HEK293 (cell line): ENCODE data around the gene THRA.

Experiments
- EGR2 ChIP-seq: fragments of 450-650 bp; formaldehyde crosslinking; IDR thresholded peaks from 2 replicates; pipeline ENCODE4 v1.5.1; 2016; ENCODE audit warnings: low read depth, missing biosample characterization, missing genetic modification characterization
- GFI1B ChIP-seq: fragments of 450-650 bp; formaldehyde crosslinking; IDR thresholded peaks from 2 replicates; pipeline ENCODE4 v1.5.1; 2016; ENCODE audit warnings: missing biosample characterization, missing genetic modification characterization
- HOXA7 ChIP-seq: sonication (generic); formaldehyde crosslinking; IDR thresholded peaks from 2 replicates; pipeline ENCODE4 v1.8.1; 2022; ENCODE audit warnings: missing genetic modification reagents, borderline replicate concordance
- KLF17 ChIP-seq: fragments of 450-650 bp; formaldehyde crosslinking; IDR thresholded peaks from 2 replicates; pipeline ENCODE4 v1.5.1; 2016; ENCODE audit warnings: missing biosample characterization, missing genetic modification characterization
- KLF9 ChIP-seq: fragments of 450-650 bp; formaldehyde crosslinking; IDR thresholded peaks from 2 replicates; pipeline ENCODE4 v1.5.1; 2016; ENCODE audit warnings: missing biosample characterization, missing genetic modification characterization, low read depth
- PBX3 ChIP-seq: sonication (generic); formaldehyde crosslinking; IDR thresholded peaks from 2 replicates; pipeline ENCODE4 v1.8.1; 2022; ENCODE audit warnings: mild to moderate bottlenecking, moderate library complexity, missing genetic modification reagents
- REPIN1 ChIP-seq: fragments of 450-650 bp; formaldehyde crosslinking; IDR thresholded peaks from 2 replicates; pipeline ENCODE4 v1.5.1; 2017; ENCODE audit warnings: missing biosample characterization, missing genetic modification characterization, low read depth
- REST ChIP-seq: fragments of 450-650 bp; formaldehyde crosslinking; IDR thresholded peaks from 2 replicates; pipeline ENCODE4 v1.5.1; 2016; ENCODE audit warnings: missing biosample characterization, missing genetic modification characterization
- SCRT2 ChIP-seq: fragments of 450-650 bp; formaldehyde crosslinking; IDR thresholded peaks from 2 replicates; pipeline ENCODE4 v1.5.1; 2016; ENCODE audit warnings: missing biosample characterization, missing genetic modification characterization
- SP2 ChIP-seq: fragments of 450-650 bp; formaldehyde crosslinking; IDR thresholded peaks from 2 replicates; pipeline ENCODE4 v1.5.1; 2016; ENCODE audit warnings: missing biosample characterization, missing genetic modification characterization
- ZFHX2 ChIP-seq: fragments of 450-650 bp; formaldehyde crosslinking; conservative IDR thresholded peaks from 2 replicates; pipeline ENCODE4 v1.5.1; 2016; ENCODE audit warnings: missing biosample characterization, missing genetic modification characterization
- ZFP3 ChIP-seq: fragments of 450-650 bp; formaldehyde crosslinking; IDR thresholded peaks from 2 replicates; pipeline ENCODE4 v1.5.1; 2016; ENCODE audit warnings: low read depth, missing biosample characterization, missing genetic modification characterization
- ZFP41 ChIP-seq: fragments of 450-650 bp; formaldehyde crosslinking; IDR thresholded peaks from 2 replicates; pipeline ENCODE4 v1.5.1; 2016; ENCODE audit warnings: missing biosample characterization, missing genetic modification characterization, borderline replicate concordance
- ZIC2 ChIP-seq: fragments of 450-650 bp; formaldehyde crosslinking; IDR thresholded peaks from 2 replicates; pipeline ENCODE4 v1.5.1; 2016; ENCODE audit warnings: missing biosample characterization, missing genetic modification characterization
- ZNF138 ChIP-seq: fragments of 450-650 bp; formaldehyde crosslinking; IDR thresholded peaks from 2 replicates; pipeline ENCODE4 v1.5.1; 2016; ENCODE audit warnings: missing biosample characterization, missing genetic modification characterization, borderline replicate concordance
- ZNF280D ChIP-seq: fragments of 450-650 bp; formaldehyde crosslinking; IDR thresholded peaks from 2 replicates; pipeline ENCODE4 v1.5.1; 2016; ENCODE audit warnings: missing biosample characterization, missing genetic modification characterization
- ZNF404 ChIP-seq: fragments of 450-650 bp; formaldehyde crosslinking; IDR thresholded peaks from 2 replicates; pipeline ENCODE4 v1.5.1; 2017; ENCODE audit warnings: missing biosample characterization, missing genetic modification characterization
- ZNF423 ChIP-seq: fragments of 450-650 bp; formaldehyde crosslinking; IDR thresholded peaks from 2 replicates; pipeline ENCODE4 v1.5.1; 2016; ENCODE audit warnings: missing biosample characterization, missing genetic modification characterization
- ZNF510 ChIP-seq: fragments of 450-650 bp; formaldehyde crosslinking; IDR thresholded peaks from 2 replicates; pipeline ENCODE4 v1.5.1; 2018; ENCODE audit warnings: mild to moderate bottlenecking, missing genetic modification characterization, missing biosample characterization; ENCODE audit not compliant: insufficient replicate concordance
- ZNF529 ChIP-seq: fragments of 450-650 bp; formaldehyde crosslinking; IDR thresholded peaks from 2 replicates; pipeline ENCODE4 v1.5.1; 2017; ENCODE audit warnings: missing genetic modification characterization, missing biosample characterization; ENCODE audit not compliant: insufficient replicate concordance
- ZNF596 ChIP-seq: fragments of 450-650 bp; IDR thresholded peaks from 2 replicates; pipeline ENCODE4 v1.5.0; 2018; ENCODE audit warnings: missing biosample characterization, mild to moderate bottlenecking, missing genetic modification characterization, moderate library complexity
- ZNF664 ChIP-seq: fragments of 450-650 bp; formaldehyde crosslinking; IDR thresholded peaks from 2 replicates; pipeline ENCODE4 v1.5.1; 2016; ENCODE audit warnings: missing biosample characterization, missing genetic modification characterization
- ZNF677 ChIP-seq: fragments of 450-650 bp; IDR thresholded peaks from 2 replicates; pipeline ENCODE4 v1.5.0; 2018; ENCODE audit warnings: missing biosample characterization, mild to moderate bottlenecking, missing genetic modification characterization, moderate library complexity
- ZNF701 ChIP-seq: fragments of 450-650 bp; formaldehyde crosslinking; IDR thresholded peaks from 2 replicates; pipeline ENCODE4 v1.5.1; 2016; ENCODE audit warnings: missing biosample characterization, missing genetic modification characterization
- ZNF768 ChIP-seq: fragments of 450-650 bp; formaldehyde crosslinking; IDR thresholded peaks from 2 replicates; pipeline ENCODE4 v1.5.1; 2018; ENCODE audit warnings: missing biosample characterization, mild to moderate bottlenecking, missing genetic modification characterization
- ZNF785 ChIP-seq: fragments of 450-650 bp; formaldehyde crosslinking; IDR thresholded peaks from 2 replicates; pipeline ENCODE4 v1.5.1; 2016; ENCODE audit warnings: missing biosample characterization, missing genetic modification characterization
- ZSCAN30 ChIP-seq: fragments of 450-650 bp; IDR thresholded peaks from 2 replicates; pipeline ENCODE4 v1.5.1; 2018; ENCODE audit warnings: missing biosample characterization, mild to moderate bottlenecking, missing genetic modification characterization, moderate library complexity
- TF ChIP-seq, protein P1 (sequence below): fragments of 450-650 bp; formaldehyde crosslinking; IDR thresholded peaks from 2 replicates; pipeline ENCODE4 v1.5.1; 2016; ENCODE audit warnings: missing biosample characterization, missing genetic modification characterization

The THRA gene

DNA sequence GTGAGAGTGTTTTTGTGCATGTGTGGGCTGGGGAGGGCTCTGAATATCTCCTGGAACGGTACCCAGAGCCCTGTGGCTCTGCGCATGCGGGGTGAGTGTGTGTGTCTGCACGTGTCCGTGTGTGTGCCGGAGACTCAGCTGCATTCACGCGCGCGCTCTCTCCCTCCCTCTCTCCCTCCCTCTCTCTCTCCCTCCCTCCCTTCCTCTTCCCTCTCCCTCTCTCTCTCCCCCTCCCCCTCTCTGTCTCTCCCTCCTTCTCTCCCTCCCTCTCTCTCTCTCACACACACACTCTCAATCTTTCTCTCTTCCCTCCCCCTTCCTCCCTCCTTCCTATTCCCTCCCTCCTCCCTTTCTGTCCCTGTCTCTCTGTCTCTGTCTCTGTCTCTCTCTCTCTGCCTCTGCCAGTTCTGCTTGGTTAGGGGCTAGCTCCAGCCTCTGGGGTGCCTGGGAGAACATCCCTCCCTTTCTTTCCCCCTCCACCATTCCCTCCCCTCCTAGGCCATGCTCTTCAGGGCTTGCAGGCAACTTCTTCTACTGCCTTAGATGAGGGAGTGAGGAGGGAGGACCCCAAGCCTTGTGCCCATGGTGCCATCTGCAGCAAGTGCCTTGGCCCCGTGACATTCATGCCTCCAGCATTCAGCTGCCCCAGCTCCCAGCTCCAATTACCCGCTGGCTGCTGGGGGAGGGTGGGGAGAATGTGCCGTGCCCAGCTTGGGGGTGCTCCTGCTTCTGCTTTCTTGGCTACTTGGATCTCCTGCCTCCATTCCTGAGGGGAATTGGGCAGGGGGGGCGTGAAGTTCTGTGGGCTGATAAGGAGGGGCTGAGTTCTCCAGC lies 6.4 kb downstream of the THRA start (continued):
- no peak for TF ChIP-seq ZNF280D (tag by site-specific recombination)
- peak; percentile 88 for TF ChIP-seq ZNF596 (tag by site-specific recombination)
- TF ChIP-seq REST (tag by site-specific recombination): no peak
- TF ChIP-seq ZNF768 (tag by site-specific recombination): no peak
- TF ChIP-seq REPIN1 (tag by site-specific recombination): no peak
- TF ChIP-seq ZIC2: no peak
- TF ChIP-seq, protein P1, sequence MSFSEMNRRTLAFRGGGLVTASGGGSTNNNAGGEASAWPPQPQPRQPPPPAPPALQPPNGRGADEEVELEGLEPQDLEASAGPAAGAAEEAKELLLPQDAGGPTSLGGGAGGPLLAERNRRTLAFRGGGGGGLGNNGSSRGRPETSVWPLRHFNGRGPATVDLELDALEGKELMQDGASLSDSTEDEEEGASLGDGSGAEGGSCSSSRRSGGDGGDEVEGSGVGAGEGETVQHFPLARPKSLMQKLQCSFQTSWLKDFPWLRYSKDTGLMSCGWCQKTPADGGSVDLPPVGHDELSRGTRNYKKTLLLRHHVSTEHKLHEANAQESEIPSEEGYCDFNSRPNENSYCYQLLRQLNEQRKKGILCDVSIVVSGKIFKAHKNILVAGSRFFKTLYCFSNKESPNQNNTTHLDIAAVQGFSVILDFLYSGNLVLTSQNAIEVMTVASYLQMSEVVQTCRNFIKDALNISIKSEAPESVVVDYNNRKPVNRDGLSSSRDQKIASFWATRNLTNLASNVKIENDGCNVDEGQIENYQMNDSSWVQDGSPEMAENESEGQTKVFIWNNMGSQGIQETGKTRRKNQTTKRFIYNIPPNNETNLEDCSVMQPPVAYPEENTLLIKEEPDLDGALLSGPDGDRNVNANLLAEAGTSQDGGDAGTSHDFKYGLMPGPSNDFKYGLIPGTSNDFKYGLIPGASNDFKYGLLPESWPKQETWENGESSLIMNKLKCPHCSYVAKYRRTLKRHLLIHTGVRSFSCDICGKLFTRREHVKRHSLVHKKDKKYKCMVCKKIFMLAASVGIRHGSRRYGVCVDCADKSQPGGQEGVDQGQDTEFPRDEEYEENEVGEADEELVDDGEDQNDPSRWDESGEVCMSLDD (tag by site-specific recombination): peak; percentile 81
- TF ChIP-seq GFI1B (tag by site-specific recombination): no peak
- peak; percentile 91 for TF ChIP-seq ZFHX2 (tag by site-specific recombination)
- TF ChIP-seq PBX3 (CRISPR knock-in tag): no peak
- peak; percentile 88 for TF ChIP-seq EGR2
- no peak for TF ChIP-seq ZFP41 (tag by site-specific recombination)
- TF ChIP-seq ZNF701 (tag by site-specific recombination): no peak
- TF ChIP-seq HOXA7 (CRISPR knock-in tag): no peak
- no peak for TF ChIP-seq ZNF785 (tag by site-specific recombination)
- TF ChIP-seq SP2: peak; percentile 49
- no peak for TF ChIP-seq ZNF664 (tag by site-specific recombination)
- no peak for TF ChIP-seq SCRT2 (tag by site-specific recombination)
- TF ChIP-seq ZFP3 (tag by site-specific recombination): no peak
- TF ChIP-seq ZNF404: no peak
- no peak for TF ChIP-seq ZNF510 (tag by site-specific recombination)
- TF ChIP-seq KLF9: peak; percentile 69
- peak; percentile 94 for TF ChIP-seq KLF17 (tag by site-specific recombination)
- TF ChIP-seq ZNF529 (tag by site-specific recombination): no peak
- TF ChIP-seq ZNF423: no peak; the same call in 1 of the 2 replicates
- TF ChIP-seq ZSCAN30: no peak
- TF ChIP-seq ZNF138 (tag by site-specific recombination): no peak
- TF ChIP-seq ZNF677 (tag by site-specific recombination): no peak
